Hematopoietic multipotent progenitor cell treated with erythropoietin and hydrocortisone succinate and interleukin-3 and kit ligand, for 6 days (in vitro differentiated cells): ENCODE data around the gene ZNF174.

Experiments used
- DNase-seq: peaks from one replicate; pipeline ENCODE4 v3.0.0-alpha.2; 2015

The ZNF174 gene

GRCh38 chr16:3443108-3444031 lies 42.4 kb downstream of the ZNF174 start, which contains the start of the genes NAA60 and ZNF597:
Gene NAA60 (plus strand): TSS chr16:3443680. CDS start chr16:3476228, 32,548 bp downstream.
Gene ZNF597 (minus strand): TSS chr16:3443504. CDS start chr16:3443153, 351 bp downstream.
- peak; percentile 95 for DNase-seq

DNA sequence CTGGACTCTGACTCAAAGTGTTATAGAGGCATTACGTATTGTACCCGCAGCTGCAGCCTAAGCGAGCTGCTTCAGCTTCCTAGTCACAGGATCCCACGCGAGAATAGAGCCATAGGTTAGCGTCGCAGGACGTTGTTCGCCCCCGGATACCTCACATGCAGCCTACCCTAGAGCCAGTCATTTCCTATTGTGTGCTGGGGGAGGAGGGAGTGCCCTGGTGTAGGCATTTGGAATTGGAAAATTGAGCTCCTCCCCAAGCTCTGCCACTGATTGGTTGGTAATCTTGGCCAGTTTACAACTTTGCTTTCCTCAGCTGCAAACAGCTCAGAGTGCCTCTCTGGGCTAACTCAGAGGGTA lies 43.0 kb downstream of the ZNF174 start:
- peak; percentile 74 for DNase-seq

DNA sequence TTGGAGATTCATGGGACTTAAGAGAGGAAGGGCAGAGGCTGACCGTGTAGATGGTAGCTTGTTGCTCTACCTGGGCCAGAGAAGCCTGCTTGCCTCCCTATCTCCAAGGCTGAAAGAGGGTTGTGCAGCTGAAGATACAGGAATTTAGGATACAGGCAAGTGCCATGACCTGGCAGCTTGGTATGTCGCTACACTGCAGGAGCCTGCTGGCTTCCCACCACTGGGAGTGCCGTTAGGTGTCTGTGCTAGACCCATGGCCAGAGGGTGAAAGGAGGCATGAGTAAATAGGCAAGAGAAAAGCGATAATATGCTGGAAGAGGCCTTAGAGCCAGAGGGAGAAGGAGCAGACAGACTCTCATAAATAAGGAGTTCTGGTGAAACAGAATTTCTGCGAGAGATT lies 53.1 kb downstream of the ZNF174 start:
- no peak for DNase-seq

- DNase-seq, result no peak
These were observed 53.7 kb downstream of the ZNF174 start for GRCh38 chr16:3454631-3455147.

- DNase-seq, result peak; percentile 94
These were observed 56.6 kb downstream of the ZNF174 start for GRCh38 chr16:3457434-3458252.

DNA sequence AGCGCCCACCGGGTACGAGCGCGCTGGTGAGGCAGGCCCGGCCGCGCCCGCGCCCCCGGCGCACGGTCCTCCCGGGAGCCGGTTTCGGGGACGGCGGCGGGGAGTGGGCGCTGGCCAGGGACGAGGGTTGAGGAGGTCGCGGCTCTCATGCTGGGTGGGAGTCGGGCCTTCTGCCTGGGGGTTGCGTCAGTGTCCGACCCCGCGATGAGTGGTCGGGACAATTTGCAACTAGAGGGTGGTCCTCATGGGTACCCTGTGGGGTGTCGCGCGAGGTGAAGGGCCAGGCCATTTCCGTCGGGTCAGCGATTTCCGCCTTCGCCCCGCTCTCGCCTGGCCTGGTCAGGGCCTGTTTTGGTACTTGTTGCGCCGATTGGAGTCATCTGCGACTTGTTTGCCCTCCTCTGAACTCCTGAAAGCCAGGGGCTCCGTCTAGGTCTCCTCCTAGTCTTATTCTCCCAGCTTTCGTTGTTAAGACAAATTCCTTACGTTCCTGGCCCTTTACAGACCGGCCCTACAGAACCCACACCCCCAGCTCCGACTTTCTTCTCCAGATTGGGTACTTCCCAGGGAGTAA lies 57.4 kb downstream of the ZNF174 start:
- DNase-seq, result peak; percentile 36

DNA sequence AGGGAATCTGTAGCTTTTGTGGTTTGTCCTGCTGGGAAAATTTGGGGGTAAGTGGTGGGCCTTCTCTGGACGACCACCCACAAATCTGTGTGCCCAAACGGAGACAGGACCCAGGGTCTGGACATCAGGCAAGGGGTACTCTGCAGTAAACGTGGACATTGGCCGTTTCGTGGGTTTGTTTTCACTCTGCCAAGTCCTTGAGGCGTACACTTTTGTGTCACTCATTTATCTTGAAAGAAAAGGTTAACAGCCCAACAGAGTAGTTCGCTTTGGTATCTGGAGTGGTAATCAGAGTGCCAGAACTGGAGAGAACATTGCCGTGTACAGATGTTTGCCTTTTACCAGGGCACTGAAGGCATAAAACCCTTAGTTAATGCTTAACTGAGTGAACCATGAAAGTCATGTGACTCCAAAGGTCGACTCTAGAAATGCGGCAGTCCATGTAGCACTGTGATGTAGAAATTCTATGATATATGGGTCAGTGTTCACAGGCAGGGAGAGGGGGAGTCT lies 57.9 kb downstream of the ZNF174 start:
- DNase-seq, result peak; percentile 74
